CD8-positive, alpha-beta memory T cell (primary cell): ENCODE results near the gene ABCG4. TPM values are rescaled to one million over a fixed set of nuclear protein-coding genes. Genes with fewer than 3 reads are reported as not detected.
A peak's percentile ranks its signal among the peaks of the same experiment; 100 is the strongest.

Experiments used
- CTCF ChIA-PET: fragments of 350-600 bp; sonication (Branson Sonifier 250); formaldehyde crosslinking; loops from one replicate; lab custom pipeline; 2021; ENCODE audit warnings: antibody characterized with exemption; lab: Charles Lee
- POLR2A ChIA-PET: fragments of 350-600 bp; sonication (Branson Sonifier 250); formaldehyde crosslinking; loops from one replicate; lab custom pipeline; 2021; ENCODE audit warnings: antibody characterized with exemption; lab: Charles Lee
- DNase-seq, 5 donors: peaks; one replicate each; pipeline versions ENCODE4 v3.0.0 to v3.0.0-alpha.2; 2020 to 2022; ENCODE audit warnings: mixed read lengths in 1 of 5
- H3K27ac ChIP-seq: one replicate; pipeline ENCODE4 v1.7.0; 2013; ENCODE audit warnings: low read depth, mild to moderate bottlenecking, low read length, moderate library complexity
- H3K27me3 ChIP-seq: 2 replicates; pipeline ENCODE4 v1.7.0; 2013; ENCODE audit warnings: low read length, mild to moderate bottlenecking; ENCODE audit not compliant: insufficient read depth, poor library complexity, severe bottlenecking
- H3K36me3 ChIP-seq: 2 replicates; pipeline ENCODE4 v1.7.0; 2013; ENCODE audit warnings: mild to moderate bottlenecking, low read length, moderate library complexity; ENCODE audit not compliant: insufficient read depth
- H3K4me1 ChIP-seq: 2 replicates; pipeline ENCODE4 v1.7.0; 2013; ENCODE audit warnings: mild to moderate bottlenecking, low read length, moderate library complexity; ENCODE audit not compliant: insufficient read depth
- H3K4me3 ChIP-seq: 2 replicates; pipeline ENCODE4 v1.7.0; 2013; ENCODE audit warnings: mild to moderate bottlenecking, low read length
- H3K9me3 ChIP-seq: 2 replicates; pipeline ENCODE4 v1.7.0; 2013; ENCODE audit warnings: mild to moderate bottlenecking, low read length
- H3K27ac Mint-ChIP-seq, 8 donors: one replicate each; pipeline ENCODE4 v1.8.0; 2020 to 2021; ENCODE audit warnings: mixed read lengths in 8 of 8, mild to moderate bottlenecking in 6 of 8, inconsistent platforms in 3 of 8, moderate library complexity in 3 of 8
- H3K27me3 Mint-ChIP-seq, 2 donors: one replicate each; pipeline ENCODE4 v1.8.0; 2020 to 2021; ENCODE audit warnings: mixed read lengths in 2 of 2, mild to moderate bottlenecking in 1 of 2, moderate library complexity in 1 of 2
- H3K36me3 Mint-ChIP-seq, 3 donors: one replicate each; pipeline ENCODE4 v1.8.0; 2020 to 2021; ENCODE audit warnings: mixed read lengths in 3 of 3, inconsistent platforms in 1 of 3, mild to moderate bottlenecking in 1 of 3
- H3K4me1 Mint-ChIP-seq, 3 donors: one replicate each; pipeline ENCODE4 v1.8.0; 2020 to 2021; ENCODE audit warnings: mixed read lengths in 3 of 3, inconsistent platforms in 1 of 3, mild to moderate bottlenecking in 1 of 3
- H3K4me3 Mint-ChIP-seq, 7 donors: one replicate each; pipeline ENCODE4 v1.8.0; 2020 to 2021; ENCODE audit warnings: mixed read lengths in 7 of 7, mild to moderate bottlenecking in 6 of 7, moderate library complexity in 4 of 7, inconsistent platforms in 2 of 7
- H3K9me3 Mint-ChIP-seq, 5 donors: one replicate each; pipeline ENCODE4 v1.8.0; 2020 to 2022; ENCODE audit warnings: mixed read lengths in 5 of 5, mild to moderate bottlenecking in 3 of 5, moderate library complexity in 2 of 5, inconsistent platforms in 1 of 5
- polyA plus RNA-seq: library from polyadenylated mRNA; unstranded; fragments of 300-500 nt; fragmentation: Illumina TruSeq; gene quantifications from one replicate; pipeline ENCODE4 v1.2.3, GENCODE V29; 2021
- total RNA-seq, 2 experiments: library from RNA; stranded (reverse); gene quantifications; one replicate each; pipeline ENCODE4 v1.2.3, GENCODE V29; 2021

The ABCG4 gene
- total and polyA plus RNA-seq, 3 experiments from 2014 or later, result 0.11 to 0.18 TPM; not detected in 1

GRCh38 chr11:119147604-119148333 is 1.1 kb upstream of the ABCG4 start:
- peaks cover 27 to 51% of the 10 kb centered on the region in 2 donors for H3K27me3 Mint-ChIP-seq
- H3K27ac Mint-ChIP-seq, result peak overlapping the region in 2 of 8 donors; percentile 0 to 25

GRCh38 chr11:119148720-119149017 is 183 bp upstream of the ABCG4 start:
- Mint-ChIP-seq H3K4me1 (peaks cover 9 to 20% (median 13%) of the 10 kb centered on the region in 3 donors), H3K9me3 (no peaks in the 10 kb centered on the region), H3K27me3 (peaks cover 32 to 53% of the 10 kb centered on the region in 2 donors), H3K27ac (peak overlapping the region in 2 of 8 donors; percentile 17 to 43), H3K36me3 (no peaks in the 10 kb centered on the region), H3K4me3 (peak overlapping the region; percentile 11 to 90 (median 76))
- Histone ChIP-seq H3K4me3 (peak overlapping the region; percentile 46), H3K36me3 (no peaks in the 10 kb centered on the region), H3K9me3 (no peaks in the 10 kb centered on the region), H3K27me3 (peaks cover 27% of the 10 kb centered on the region), H3K27ac (no peak overlapping the region), H3K4me1 (peaks cover 6% of the 10 kb centered on the region)
- ChIA-PET CTCF (interaction anchor here (1.0 to 1.5 kb wide), 2 partner anchors 9 to 21 kb away, joined by 3 to 5 read pairs; no protein-coding TSS in a partner anchor), POLR2A (interaction anchor here (0.6 kb wide), 1 partner anchor 52 kb away, joined by 3 read pairs; no protein-coding TSS in a partner anchor)
- no peak for DNase-seq

More at GRCh38 chr11:119147604-119148333, 1.1 kb upstream of the ABCG4 start:
- DNase-seq, result peak in 2 of 5 donors; percentile 9 to 14
- H3K9me3 Mint-ChIP-seq, result no peaks in the 10 kb centered on the region
- peak overlapping the region; percentile 14 to 90 (median 76) for H3K4me3 Mint-ChIP-seq
- peaks cover 30% of the 10 kb centered on the region for H3K27me3 ChIP-seq
- H3K36me3 ChIP-seq, result no peaks in the 10 kb centered on the region
- H3K36me3 Mint-ChIP-seq, result no peaks in the 10 kb centered on the region
- no peak overlapping the region for H3K4me3 ChIP-seq
- ChIA-PET CTCF (interaction anchor here (0.6 to 1.5 kb wide), 3 partner anchors 10 to 465 kb away, joined by 3 to 5 read pairs (median 3); partner anchors contain the start of gene NLRX1), POLR2A (no interaction called here)
- H3K4me1 ChIP-seq, result peaks cover 6% of the 10 kb centered on the region
- H3K27ac ChIP-seq, result no peak overlapping the region
- peaks cover 9 to 20% (median 13%) of the 10 kb centered on the region in 3 donors for H3K4me1 Mint-ChIP-seq
- H3K9me3 ChIP-seq, result no peaks in the 10 kb centered on the region

DNA sequence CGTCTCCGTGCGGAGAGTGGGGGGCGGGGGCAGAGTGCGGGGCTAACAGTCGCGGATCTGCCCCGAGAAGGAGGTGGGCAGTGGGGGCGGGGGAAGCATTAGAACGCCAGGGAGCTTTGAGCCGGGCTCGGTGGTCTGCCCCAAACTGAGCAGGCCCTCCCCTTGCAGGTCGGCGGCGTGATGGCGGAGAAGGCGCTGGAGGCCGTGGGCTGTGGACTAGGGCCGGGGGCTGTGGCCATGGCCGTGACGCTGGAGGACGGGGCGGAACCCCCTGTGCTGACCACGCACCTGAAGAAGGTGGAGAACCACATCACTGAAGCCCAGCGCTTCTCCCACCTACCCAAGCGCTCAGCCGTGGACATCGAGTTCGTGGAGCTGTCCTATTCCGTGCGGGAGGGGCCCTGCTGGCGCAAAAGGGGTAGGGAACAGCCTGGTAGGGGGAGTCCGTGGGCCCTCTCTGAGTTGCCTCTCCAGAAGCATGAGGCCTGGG is 979 bp downstream of the ABCG4 start:
- H3K4me3 ChIP-seq, result no peak overlapping the region
- H3K4me3 Mint-ChIP-seq, result peak overlapping the region; percentile 34 to 67 (median 50)
- no peak overlapping the region for H3K27ac Mint-ChIP-seq
- H3K9me3 Mint-ChIP-seq, result no peaks in the 10 kb centered on the region
- no peak for DNase-seq
- no peaks in the 10 kb centered on the region for H3K36me3 ChIP-seq
- POLR2A ChIA-PET, result no interaction called here
- no peaks in the 10 kb centered on the region for H3K36me3 Mint-ChIP-seq
- peaks cover 9 to 20% (median 13%) of the 10 kb centered on the region in 3 donors for H3K4me1 Mint-ChIP-seq
- H3K9me3 ChIP-seq, result no peaks in the 10 kb centered on the region
- no peak overlapping the region for H3K27ac ChIP-seq
- peaks cover 25% of the 10 kb centered on the region for H3K27me3 ChIP-seq
- H3K27me3 Mint-ChIP-seq, result peaks cover 24 to 53% of the 10 kb centered on the region in 2 donors
- peaks cover 6% of the 10 kb centered on the region for H3K4me1 ChIP-seq
- CTCF ChIA-PET, result no interaction called here

- peaks cover 25% of the 10 kb centered on the region for H3K27me3 ChIP-seq
- Mint-ChIP-seq H3K9me3 (no peaks in the 10 kb centered on the region), H3K4me1 (peaks cover 9 to 20% (median 13%) of the 10 kb centered on the region in 3 donors), H3K4me3 (no peak overlapping the region), H3K27me3 (peaks cover 23 to 41% of the 10 kb centered on the region in 2 donors), H3K27ac (no peak overlapping the region), H3K36me3 (no peaks in the 10 kb centered on the region)
- H3K4me1 ChIP-seq, result peaks cover 6% of the 10 kb centered on the region
- ChIA-PET CTCF (interaction anchor here (1.1 kb wide), 1 partner anchor 17 kb away, joined by 6 read pairs; no protein-coding TSS in a partner anchor), POLR2A (no interaction called here)
- no peaks in the 10 kb centered on the region for H3K36me3 ChIP-seq
- H3K27ac ChIP-seq, result no peak overlapping the region
- H3K9me3 ChIP-seq, result no peaks in the 10 kb centered on the region
- DNase-seq, result no peak
- H3K4me3 ChIP-seq, result no peak overlapping the region
Observed at GRCh38 chr11:119152043-119152442, 3.2 kb downstream of the ABCG4 start.

GRCh38 chr11:119152604-119153003 is 3.8 kb downstream of the ABCG4 start:
- Histone ChIP-seq H3K36me3 (no peaks in the 10 kb centered on the region), H3K9me3 (no peaks in the 10 kb centered on the region), H3K4me3 (no peak overlapping the region), H3K4me1 (peaks cover 6% of the 10 kb centered on the region), H3K27ac (no peak overlapping the region), H3K27me3 (peaks cover 21% of the 10 kb centered on the region)
- CTCF ChIA-PET, result interaction anchor here (1.1 to 1.3 kb wide), 2 partner anchors 16 to 50 kb away, joined by 3 to 6 read pairs; no protein-coding TSS in a partner anchor
- Mint-ChIP-seq H3K27me3 (peaks cover 19 to 36% of the 10 kb centered on the region in 2 donors), H3K4me1 (peaks cover 8 to 19% (median 11%) of the 10 kb centered on the region in 3 donors), H3K4me3 (no peak overlapping the region), H3K9me3 (no peaks in the 10 kb centered on the region), H3K27ac (no peak overlapping the region), H3K36me3 (no peaks in the 10 kb centered on the region)
- DNase-seq, result no peak
- POLR2A ChIA-PET, result no interaction called here

- no peaks in the 10 kb centered on the region for H3K36me3 Mint-ChIP-seq
- peak overlapping the region in 1 of 8 donors; percentile 80 for H3K27ac Mint-ChIP-seq
- peaks cover 3 to 13% (median 5%) of the 10 kb centered on the region in 3 donors for H3K4me1 Mint-ChIP-seq
- POLR2A ChIA-PET, result no interaction called here
- no peak overlapping the region for H3K4me3 ChIP-seq
- peaks cover 15 to 29% of the 10 kb centered on the region in 2 donors for H3K27me3 Mint-ChIP-seq
- no peak overlapping the region for H3K4me3 Mint-ChIP-seq
- CTCF ChIA-PET, result interaction anchor here (1.1 to 1.3 kb wide), 2 partner anchors 16 to 51 kb away, joined by 3 to 6 read pairs; no protein-coding TSS in a partner anchor
- H3K9me3 ChIP-seq, result no peaks in the 10 kb centered on the region
- H3K27me3 ChIP-seq, result peaks cover 15% of the 10 kb centered on the region
- no peaks in the 10 kb centered on the region for H3K36me3 ChIP-seq
- peaks cover 6% of the 10 kb centered on the region for H3K4me1 ChIP-seq
- DNase-seq, result no peak
- H3K27ac ChIP-seq, result no peak overlapping the region
- H3K9me3 Mint-ChIP-seq, result no peaks in the 10 kb centered on the region
Observed at GRCh38 chr11:119153049-119153818, 4.4 kb downstream of the ABCG4 start.

DNA sequence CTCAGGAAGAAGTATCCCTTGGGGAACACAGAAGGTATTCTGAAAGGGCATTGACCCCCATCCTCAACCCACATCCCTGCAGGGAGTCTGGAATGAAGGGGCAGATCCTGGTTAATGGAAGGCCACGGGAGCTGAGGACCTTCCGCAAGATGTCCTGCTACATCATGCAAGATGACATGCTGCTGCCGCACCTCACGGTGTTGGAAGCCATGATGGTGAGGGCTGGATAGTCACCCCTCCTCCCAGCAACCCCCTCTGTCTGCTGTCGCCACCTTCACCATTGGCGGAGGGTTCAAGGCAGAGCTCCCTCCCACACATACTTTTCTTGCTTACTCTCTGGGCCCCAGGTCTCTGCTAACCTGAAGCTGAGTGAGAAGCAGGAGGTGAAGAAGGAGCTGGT is 5.3 kb downstream of the ABCG4 start:
- Mint-ChIP-seq H3K4me1 (peaks cover 0 to 6% (median 0%) of the 10 kb centered on the region in 3 donors), H3K36me3 (no peaks in the 10 kb centered on the region), H3K27ac (no peak overlapping the region), H3K9me3 (peaks cover 0 to 2% (median 0%) of the 10 kb centered on the region in 5 donors), H3K4me3 (no peak overlapping the region), H3K27me3 (peaks cover 15 to 24% of the 10 kb centered on the region in 2 donors)
- H3K27me3 ChIP-seq, result peaks cover 10% of the 10 kb centered on the region
- H3K9me3 ChIP-seq, result no peaks in the 10 kb centered on the region
- DNase-seq, result no peak
- CTCF ChIA-PET, result no interaction called here
- H3K4me1 ChIP-seq, result no peaks in the 10 kb centered on the region
- no peaks in the 10 kb centered on the region for H3K36me3 ChIP-seq
- no peak overlapping the region for H3K27ac ChIP-seq
- POLR2A ChIA-PET, result no interaction called here
- H3K4me3 ChIP-seq, result no peak overlapping the region
